Memory B cell (primary cell): ENCODE data around the gene NUMBL.
"Not testable (repeated sequence)": the region's sequence is repeated elsewhere in the genome, so short reads cannot be mapped to it uniquely, and the experiment has no call there.

Source experiments
- ATAC-seq: fragments of 150-1000 bp; cut with Tn5 transposase; 2 replicates; pipeline ENCODE4 v1.10.0; 2021; ENCODE audit warnings: low read depth, mild to moderate bottlenecking, moderate library complexity
- DNase-seq, 2 donors: peaks; one replicate each; pipeline ENCODE4 v3.0.0; 2022; ENCODE audit warnings: low spot score in 2 of 2
- H3K27ac Mint-ChIP-seq: one replicate; pipeline ENCODE4 v1.8.0; 2022; ENCODE audit warnings: mild to moderate bottlenecking, moderate library complexity, mixed read lengths
- H3K27me3 Mint-ChIP-seq: one replicate; pipeline ENCODE4 v1.8.0; 2022; ENCODE audit warnings: mixed read lengths
- H3K36me3 Mint-ChIP-seq: one replicate; pipeline ENCODE4 v1.8.0; 2022; ENCODE audit warnings: mild to moderate bottlenecking, mixed read lengths
- H3K4me1 Mint-ChIP-seq: one replicate; pipeline ENCODE4 v1.8.0; 2022; ENCODE audit warnings: mixed read lengths
- H3K4me3 Mint-ChIP-seq: one replicate; pipeline ENCODE4 v1.8.0; 2022; ENCODE audit warnings: mild to moderate bottlenecking, moderate library complexity, mixed read lengths
- H3K9me3 Mint-ChIP-seq: one replicate; pipeline ENCODE4 v1.8.0; 2022; ENCODE audit warnings: mixed read lengths

Gene NUMBL

GRCh38 chr19:40690050-40690692, at the start of gene NUMBL:
TSS of gene NUMBL (minus strand) at chr19:40690651. CDS start at chr19:40690483, 168 bp downstream.
- Mint-ChIP-seq H3K36me3 (peaks cover 6% of the 10 kb centered on the region), H3K4me3 (peak within 1 kb of the TSS; percentile 90), H3K27me3 (no peaks in the 10 kb centered on the region), H3K4me1 (peaks cover 12% of the 10 kb centered on the region), H3K27ac (no peak within 1 kb of the TSS), H3K9me3 (no peaks in the 10 kb centered on the region)
- DNase-seq (no peak), ATAC-seq (peak; percentile 8)

GRCh38 chr19:40739030-40739839, 48.8 kb upstream of the NUMBL start:
- Mint-ChIP-seq H3K9me3 (no peaks in the 10 kb centered on the region), H3K27me3 (no peaks in the 10 kb centered on the region), H3K27ac (no peak overlapping the region), H3K4me3 (no peak overlapping the region), H3K36me3 (peaks cover 22% of the 10 kb centered on the region), H3K4me1 (peaks cover 5% of the 10 kb centered on the region)
- ATAC-seq: no peak
- DNase-seq: no peak

- Mint-ChIP-seq H3K4me1 (peaks cover 5% of the 10 kb centered on the region), H3K36me3 (peaks cover 35% of the 10 kb centered on the region), H3K4me3 (no peak overlapping the region), H3K27ac (no peak overlapping the region), H3K27me3 (no peaks in the 10 kb centered on the region), H3K9me3 (no peaks in the 10 kb centered on the region)
- ATAC-seq: no peak
- DNase-seq: no peak
These were observed 46.7 kb upstream of the NUMBL start for GRCh38 chr19:40737102-40737644.

GRCh38 chr19:40736661-40737060, 46.2 kb upstream of the NUMBL start:
- Mint-ChIP-seq H3K27me3 (no peaks in the 10 kb centered on the region), H3K4me1 (peaks cover 5% of the 10 kb centered on the region), H3K9me3 (no peaks in the 10 kb centered on the region), H3K27ac (no peak overlapping the region), H3K36me3 (peaks cover 35% of the 10 kb centered on the region), H3K4me3 (no peak overlapping the region)
- no peak for ATAC-seq
- no peak for DNase-seq

- Mint-ChIP-seq H3K9me3 (no peaks in the 10 kb centered on the region), H3K4me3 (no peak overlapping the region), H3K36me3 (peaks cover 42% of the 10 kb centered on the region), H3K27me3 (no peaks in the 10 kb centered on the region), H3K4me1 (peaks cover 4% of the 10 kb centered on the region), H3K27ac (no peak overlapping the region)
- no peak for DNase-seq
- no peak for ATAC-seq
These were observed 44.7 kb upstream of the NUMBL start for GRCh38 chr19:40735013-40735771.

GRCh38 chr19:40733149-40733548, 42.7 kb upstream of the NUMBL start:
- Mint-ChIP-seq H3K27ac (no peak overlapping the region), H3K27me3 (no peaks in the 10 kb centered on the region), H3K4me3 (no peak overlapping the region), H3K4me1 (peaks cover 4% of the 10 kb centered on the region), H3K36me3 (peaks cover 35% of the 10 kb centered on the region), H3K9me3 (no peaks in the 10 kb centered on the region)
- DNase-seq (no peak), ATAC-seq (no peak)

- H3K9me3 Mint-ChIP-seq, H3K4me1 Mint-ChIP-seq, H3K27me3 Mint-ChIP-seq, H3K4me3 Mint-ChIP-seq, DNase-seq, H3K27ac Mint-ChIP-seq, ATAC-seq: not testable (repeated sequence)
- H3K36me3 Mint-ChIP-seq: peaks cover 35% of the 10 kb centered on the region
These were observed 41.9 kb upstream of the NUMBL start for GRCh38 chr19:40732304-40732703.

- not testable (repeated sequence) for H3K27ac Mint-ChIP-seq, H3K27me3 Mint-ChIP-seq, ATAC-seq, H3K4me3 Mint-ChIP-seq, DNase-seq, H3K4me1 Mint-ChIP-seq, H3K9me3 Mint-ChIP-seq
- peaks cover 32% of the 10 kb centered on the region for H3K36me3 Mint-ChIP-seq
These were observed 39.6 kb upstream of the NUMBL start for GRCh38 chr19:40730065-40730464.

- Mint-ChIP-seq H3K9me3 (no peaks in the 10 kb centered on the region), H3K4me3 (no peak overlapping the region), H3K27me3 (no peaks in the 10 kb centered on the region), H3K36me3 (peaks cover 22% of the 10 kb centered on the region), H3K4me1 (peaks cover 13% of the 10 kb centered on the region), H3K27ac (no peak overlapping the region)
- ATAC-seq (no peak), DNase-seq (no peak)
These were observed 35.8 kb upstream of the NUMBL start for GRCh38 chr19:40726279-40726678.

GRCh38 chr19:40724855-40725254, 34.4 kb upstream of the NUMBL start:
- H3K27ac Mint-ChIP-seq: no peak overlapping the region
- H3K4me3 Mint-ChIP-seq: no peak overlapping the region
- ATAC-seq: no peak
- H3K9me3 Mint-ChIP-seq: no peaks in the 10 kb centered on the region
- peaks cover 20% of the 10 kb centered on the region for H3K4me1 Mint-ChIP-seq
- no peaks in the 10 kb centered on the region for H3K27me3 Mint-ChIP-seq
- peaks cover 24% of the 10 kb centered on the region for H3K36me3 Mint-ChIP-seq
- DNase-seq: no peak

GRCh38 chr19:40724315-40724714, 33.9 kb upstream of the NUMBL start:
- peaks cover 24% of the 10 kb centered on the region for H3K36me3 Mint-ChIP-seq

GRCh38 chr19:40723661-40724254, 33.3 kb upstream of the NUMBL start:
- DNase-seq (no peak), ATAC-seq (no peak)
- H3K9me3 Mint-ChIP-seq: no peaks in the 10 kb centered on the region
- peaks cover 24% of the 10 kb centered on the region for H3K4me1 Mint-ChIP-seq
- H3K36me3 Mint-ChIP-seq: peaks cover 24% of the 10 kb centered on the region
- no peaks in the 10 kb centered on the region for H3K27me3 Mint-ChIP-seq
- H3K27ac Mint-ChIP-seq: no peak overlapping the region
- H3K4me3 Mint-ChIP-seq: no peak overlapping the region

More at GRCh38 chr19:40724315-40724714, 33.9 kb upstream of the NUMBL start:
- H3K9me3 Mint-ChIP-seq: no peaks in the 10 kb centered on the region
- no peaks in the 10 kb centered on the region for H3K27me3 Mint-ChIP-seq
- peaks cover 20% of the 10 kb centered on the region for H3K4me1 Mint-ChIP-seq
- DNase-seq (no peak), ATAC-seq (no peak)
- no peak overlapping the region for H3K4me3 Mint-ChIP-seq
- H3K27ac Mint-ChIP-seq: no peak overlapping the region

- Mint-ChIP-seq H3K4me1 (peaks cover 32% of the 10 kb centered on the region), H3K4me3 (no peak overlapping the region), H3K27me3 (no peaks in the 10 kb centered on the region), H3K27ac (no peak overlapping the region), H3K36me3 (peaks cover 20% of the 10 kb centered on the region), H3K9me3 (no peaks in the 10 kb centered on the region)
- ATAC-seq (no peak), DNase-seq (no peak)
These were observed 31.6 kb upstream of the NUMBL start for GRCh38 chr19:40721936-40722661.
